PC-3 (cell line): Measurements from ENCODE around the gene LKAAEAR1. TPM values are rescaled to one million over a fixed set of nuclear protein-coding genes. Genes with fewer than 3 reads are reported as not detected.

ENCODE experiments used
- ATAC-seq: fragments of 200-7000 bp; cut with Tn5 transposase; 2 replicates; pipeline ENCODE4 v1.9.1; 2020; ENCODE audit warnings: mild to moderate bottlenecking, moderate library complexity
- BruUV-seq: library from RNA; stranded (reverse); fragments of 400-500 nt; replicated peaks from 2 replicates; lab custom pipeline; 2021; lab: Mats Ljungman, UMichigan
- CTCF ChIA-PET: fragments of 300-600 bp; sonication (Branson Sonifier 250); formaldehyde crosslinking; loops from one replicate; lab custom pipeline; 2022; ENCODE audit warnings: antibody characterized with exemption; lab: Charles Lee
- POLR2A ChIA-PET: fragments of 300-600 bp; sonication (Branson Sonifier 250); formaldehyde crosslinking; loops from one replicate; lab custom pipeline; 2022; ENCODE audit warnings: antibody characterized with exemption; ENCODE audit not compliant: unreplicated experiment; lab: Charles Lee
- DNase-seq: peaks from one replicate; pipeline ENCODE4 v3.0.0-alpha.2; 2015
- H2AFZ ChIP-seq: fragments of 300-600 bp; sonication (generic); 2 replicates; pipeline ENCODE4 v1.6.0; 2016; ENCODE audit warnings: antibody characterized with exemption, low read length
- H3F3A ChIP-seq: fragments of 300-600 bp; sonication (generic); one replicate; pipeline ENCODE4 v1.6.0; 2017; ENCODE audit warnings: antibody characterized with exemption, low read length, control low read depth, mild to moderate bottlenecking; ENCODE audit not compliant: unreplicated experiment
- H3K27ac ChIP-seq: fragments of 300-600 bp; sonication (generic); 2 replicates; pipeline ENCODE4 v1.5.1; 2016; ENCODE audit warnings: mild to moderate bottlenecking, low read length
- H3K27me3 ChIP-seq: fragments of 300-600 bp; sonication (generic); 2 replicates; pipeline ENCODE4 v1.6.1; 2016; ENCODE audit warnings: low read length, mixed read lengths
- H3K36me3 ChIP-seq: fragments of 300-600 bp; sonication (generic); 2 replicates; pipeline ENCODE4 v1.6.1; 2016; ENCODE audit warnings: low read depth, mixed run types, low read length, mixed read lengths
- H3K4me1 ChIP-seq: fragments of 300-600 bp; sonication (generic); 2 replicates; pipeline ENCODE4 v1.5.1; 2016; ENCODE audit warnings: low read length; ENCODE audit not compliant: insufficient read depth
- H3K4me2 ChIP-seq: fragments of 300-600 bp; sonication (generic); 2 replicates; pipeline ENCODE4 v1.6.0; 2016; ENCODE audit warnings: low read length
- H3K4me3 ChIP-seq: fragments of 300-600 bp; sonication (generic); 2 replicates; pipeline ENCODE4 v1.5.1; 2016; ENCODE audit warnings: mild to moderate bottlenecking, low read length, mixed read lengths
- H3K79me2 ChIP-seq: fragments of 300-600 bp; sonication (generic); 2 replicates; pipeline ENCODE4 v1.6.1; 2017; ENCODE audit warnings: low read length, mixed read lengths
- H3K9ac ChIP-seq: fragments of 300-600 bp; sonication (generic); 2 replicates; pipeline ENCODE4 v1.6.0; 2016; ENCODE audit warnings: mild to moderate bottlenecking, low read length
- H3K9me2 ChIP-seq: fragments of 300-600 bp; sonication (generic); replicated peaks from 2 replicates; pipeline ENCODE4 v1.6.1; 2016; ENCODE audit warnings: mixed run types, low read length, mixed read lengths
- H3K9me3 ChIP-seq: fragments of 300-600 bp; sonication (generic); 2 replicates; pipeline ENCODE4 v1.6.1; 2016; ENCODE audit warnings: low read length, mixed read lengths
- H4K20me1 ChIP-seq: fragments of 300-600 bp; sonication (generic); 2 replicates; pipeline ENCODE4 v1.6.1; 2016; ENCODE audit warnings: low read length, mixed read lengths
- CTCF ChIP-seq: fragments of 300-600 bp; sonication (generic); conservative IDR thresholded peaks from 2 replicates; pipeline ENCODE4 v1.5.1; 2017; ENCODE audit warnings: antibody characterized with exemption, low read depth, mild to moderate bottlenecking, low read length
- EZH2 ChIP-seq: fragments of 300-600 bp; sonication (generic); IDR thresholded peaks from one replicate; pipeline ENCODE4 v1.6.1; 2017; ENCODE audit warnings: antibody characterized with exemption, mild to moderate bottlenecking, low read length; ENCODE audit not compliant: unreplicated experiment
- EZH2phosphoT487 ChIP-seq: fragments of 300-600 bp; sonication (generic); IDR thresholded peaks from 2 replicates; pipeline ENCODE4 v1.6.1; 2018; ENCODE audit warnings: mild to moderate bottlenecking, antibody characterized with exemption, low read length, borderline replicate concordance
- intact Hi-C: fragments of 100-400 bp; cut with micrococcal nuclease; formaldehyde crosslinking; loops from 2 replicates; pipeline ENCODE4 v1.9.0; 2023
- total RNA-seq: library from RNA; depleted of rRNA; stranded (reverse); fragments of >200 nt; gene quantifications from 2 replicates; pipeline ENCODE4 v1.2.3, GENCODE V29; 2014

The LKAAEAR1 gene
- total RNA-seq, 1 experiment from 2014 or later, result 1.1 TPM

DNA sequence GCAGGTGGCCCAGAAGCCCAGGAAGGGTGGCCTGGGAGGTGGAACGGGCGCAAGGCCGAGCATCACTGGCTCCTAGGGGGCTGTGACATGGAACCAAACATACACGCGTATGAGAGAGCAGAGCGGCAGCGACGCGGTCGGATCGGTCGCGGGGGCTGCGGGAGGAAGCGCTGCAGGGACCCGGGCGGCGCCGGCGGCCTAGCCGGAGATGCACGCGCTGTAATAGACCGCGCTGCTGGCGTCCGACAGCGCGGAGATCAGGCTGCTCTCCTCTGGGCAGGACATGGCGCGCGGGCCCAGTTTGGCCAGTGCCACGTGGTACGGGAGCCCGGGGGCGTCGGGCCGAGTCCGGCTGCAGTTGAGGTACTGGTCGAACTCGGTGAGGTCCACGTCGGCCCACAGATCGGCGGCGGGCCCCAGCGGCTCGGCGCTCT lies 36.2 kb downstream of the LKAAEAR1 start:
- no peak for TF ChIP-seq EZH2
- no peak for TF ChIP-seq EZH2phosphoT487
- no peak for TF ChIP-seq CTCF
- H3K79me2 ChIP-seq, result no peaks in the 10 kb centered on the region
- peaks cover 20% of the 10 kb centered on the region for H3K4me1 ChIP-seq
- no peaks in the 10 kb centered on the region for H3K9me2 ChIP-seq
- no peaks in the 10 kb centered on the region for H4K20me1 ChIP-seq
- H3K27ac ChIP-seq, result no peak overlapping the region
- intact Hi-C loops, result no loop called here
- H3K27me3 ChIP-seq, result no peaks in the 10 kb centered on the region
- BruUV-seq, result no TSS peak
- POLR2A ChIA-PET, result no interaction called here
- no peak for DNase-seq
- H3F3A ChIP-seq, result peaks cover 5% of the 10 kb centered on the region
- no peak overlapping the region for H3K4me2 ChIP-seq
- H3K36me3 ChIP-seq, result no peaks in the 10 kb centered on the region
- H2AFZ ChIP-seq, result no peak overlapping the region
- no peak overlapping the region for H3K9ac ChIP-seq
- no peak overlapping the region for H3K4me3 ChIP-seq
- no peaks in the 10 kb centered on the region for H3K9me3 ChIP-seq
- CTCF ChIA-PET, result no interaction called here
- no peak for ATAC-seq

- no peaks in the 10 kb centered on the region for H3K27me3 ChIP-seq
- no peaks in the 10 kb centered on the region for H3K9me2 ChIP-seq
- H3F3A ChIP-seq, result peaks cover 5% of the 10 kb centered on the region
- TF ChIP-seq EZH2phosphoT487, result no peak
- TF ChIP-seq EZH2, result no peak
- TF ChIP-seq CTCF, result no peak
- ATAC-seq, result no peak
- POLR2A ChIA-PET, result no interaction called here
- H2AFZ ChIP-seq, result no peak overlapping the region
- DNase-seq, result no peak
- CTCF ChIA-PET, result no interaction called here
- no peak overlapping the region for H3K9ac ChIP-seq
- H3K4me3 ChIP-seq, result no peak overlapping the region
- H3K9me3 ChIP-seq, result no peaks in the 10 kb centered on the region
- H3K79me2 ChIP-seq, result no peaks in the 10 kb centered on the region
- H3K27ac ChIP-seq, result no peak overlapping the region
- H3K36me3 ChIP-seq, result no peaks in the 10 kb centered on the region
- intact Hi-C loops, result no loop called here
- BruUV-seq, result no TSS peak
- H4K20me1 ChIP-seq, result no peaks in the 10 kb centered on the region
- H3K4me1 ChIP-seq, result peaks cover 24% of the 10 kb centered on the region
- no peak overlapping the region for H3K4me2 ChIP-seq
These were observed 37.2 kb downstream of the LKAAEAR1 start for GRCh38 chr20:64047046-64047389.

DNA sequence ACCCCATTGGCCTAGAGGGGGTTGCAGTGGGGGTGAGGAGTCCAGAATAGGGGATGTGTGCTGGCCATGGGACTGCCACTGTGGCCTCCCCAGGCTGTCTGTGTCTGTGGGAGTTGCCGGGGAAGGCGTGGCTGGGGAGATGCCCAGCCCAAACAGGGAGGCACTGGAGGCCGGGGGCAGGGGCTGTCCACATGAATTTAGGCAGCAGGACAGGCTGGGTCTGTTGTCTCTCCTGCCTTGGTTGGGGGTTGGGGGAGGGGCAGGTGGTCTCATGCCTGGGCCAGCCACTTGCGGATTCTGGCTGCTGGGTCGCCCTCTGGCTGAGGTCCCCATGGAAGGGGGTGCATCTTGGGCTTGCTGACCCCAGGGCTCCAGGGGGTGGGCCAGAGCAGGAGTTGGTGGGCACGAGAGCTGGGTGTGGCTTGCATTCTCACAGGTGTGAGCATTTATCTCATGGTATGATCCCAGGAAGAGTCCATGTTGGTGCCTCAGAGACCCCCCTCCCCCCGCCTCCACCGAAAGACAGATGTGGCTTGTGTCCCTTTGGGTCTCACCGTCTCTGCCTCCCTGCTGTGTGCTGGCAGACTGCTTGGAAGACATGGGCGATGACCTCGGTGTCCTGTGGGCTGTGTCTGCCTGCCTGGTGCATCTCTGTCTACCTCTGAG lies 38.7 kb downstream of the LKAAEAR1 start:
- peak overlapping the region; percentile 2; the same call in 1 of the 2 replicates for H3K27ac ChIP-seq
- no peak overlapping the region for H3K4me3 ChIP-seq
- ATAC-seq (peak; percentile 20), DNase-seq (peak; percentile 24)
- H3K4me1 ChIP-seq, result peaks cover 28% of the 10 kb centered on the region
- TF ChIP-seq EZH2phosphoT487 (no peak), CTCF (no peak), EZH2 (no peak)
- no peaks in the 10 kb centered on the region for H3K9me2 ChIP-seq
- H3K9me3 ChIP-seq, result no peaks in the 10 kb centered on the region
- CTCF ChIA-PET, result no interaction called here
- POLR2A ChIA-PET, result no interaction called here
- peak overlapping the region; percentile 35; the same call in 1 of the 2 replicates for H3K4me2 ChIP-seq
- no peaks in the 10 kb centered on the region for H3K36me3 ChIP-seq
- intact Hi-C loops, result no loop called here
- H3F3A ChIP-seq, result peaks cover 5% of the 10 kb centered on the region
- no peaks in the 10 kb centered on the region for H3K27me3 ChIP-seq
- H3K79me2 ChIP-seq, result no peaks in the 10 kb centered on the region
- no peak overlapping the region for H3K9ac ChIP-seq
- no TSS peak for BruUV-seq
- H4K20me1 ChIP-seq, result no peaks in the 10 kb centered on the region
- H2AFZ ChIP-seq, result no peak overlapping the region
